HG03520 (cell line): Measurements from ENCODE around the gene PJA1.

Experiments used
- ATAC-seq: cut with Tn5 transposase; IDR thresholded peaks from one replicate; pipeline ENCODE4 v1.9.1; 2021; ENCODE audit warnings: mild to moderate bottlenecking, moderate library complexity; ENCODE audit not compliant: unreplicated experiment

The PJA1 gene

GRCh38 chrX:69170319-69170718, 5.1 kb upstream of the PJA1 start:
- no peak for ATAC-seq

GRCh38 chrX:69163936-69164741, 1.1 kb downstream of the PJA1 start:
- peak; percentile 45 for ATAC-seq

DNA sequence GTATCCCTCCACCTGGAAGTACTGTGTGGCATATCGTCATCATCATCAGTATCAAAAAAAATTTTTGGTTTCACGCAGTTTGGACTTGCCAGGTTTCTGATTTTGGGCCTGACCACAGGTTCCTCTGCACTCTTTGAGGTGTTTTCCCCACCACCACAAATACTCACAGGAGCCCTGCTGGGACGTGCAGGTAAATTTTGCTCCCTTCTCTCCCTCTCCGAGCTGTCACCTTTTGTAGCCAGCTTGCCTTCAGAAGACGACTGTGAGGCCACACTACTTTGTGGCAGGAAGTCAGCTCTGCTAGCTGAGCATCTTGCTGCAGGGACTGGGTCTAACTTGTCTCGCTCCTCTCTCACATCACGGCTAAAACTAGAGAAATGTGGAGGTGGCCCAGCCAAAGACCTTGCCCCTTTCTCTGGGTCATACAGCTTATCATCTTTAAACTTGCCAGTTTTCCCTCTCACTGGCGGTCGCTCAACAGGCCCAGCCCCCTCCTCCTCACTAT, 2.8 kb downstream of the PJA1 start:
- ATAC-seq, result no peak

- no peak for ATAC-seq
Observed at GRCh38 chrX:69161786-69162349, 3.4 kb downstream of the PJA1 start.

DNA sequence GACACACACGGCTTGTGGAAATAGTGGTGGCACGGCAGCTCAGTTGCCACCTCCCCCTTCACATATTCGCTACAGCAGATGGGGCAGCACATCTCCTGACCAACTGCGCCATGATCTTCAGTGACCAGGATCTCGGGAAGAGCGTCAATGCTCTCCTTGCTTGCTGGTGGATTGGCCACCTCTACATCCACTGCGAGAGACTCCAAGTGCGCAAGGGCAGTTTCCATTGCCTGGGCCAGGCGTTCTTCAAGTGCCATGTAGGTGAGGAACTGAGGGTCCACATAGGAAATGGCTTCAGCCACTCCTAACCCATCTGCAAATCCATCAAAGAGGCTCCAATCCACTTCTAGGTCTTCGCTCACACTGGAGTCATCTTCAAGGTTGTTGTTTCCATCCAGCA, 3.9 kb downstream of the PJA1 start:
- ATAC-seq, result no peak

DNA sequence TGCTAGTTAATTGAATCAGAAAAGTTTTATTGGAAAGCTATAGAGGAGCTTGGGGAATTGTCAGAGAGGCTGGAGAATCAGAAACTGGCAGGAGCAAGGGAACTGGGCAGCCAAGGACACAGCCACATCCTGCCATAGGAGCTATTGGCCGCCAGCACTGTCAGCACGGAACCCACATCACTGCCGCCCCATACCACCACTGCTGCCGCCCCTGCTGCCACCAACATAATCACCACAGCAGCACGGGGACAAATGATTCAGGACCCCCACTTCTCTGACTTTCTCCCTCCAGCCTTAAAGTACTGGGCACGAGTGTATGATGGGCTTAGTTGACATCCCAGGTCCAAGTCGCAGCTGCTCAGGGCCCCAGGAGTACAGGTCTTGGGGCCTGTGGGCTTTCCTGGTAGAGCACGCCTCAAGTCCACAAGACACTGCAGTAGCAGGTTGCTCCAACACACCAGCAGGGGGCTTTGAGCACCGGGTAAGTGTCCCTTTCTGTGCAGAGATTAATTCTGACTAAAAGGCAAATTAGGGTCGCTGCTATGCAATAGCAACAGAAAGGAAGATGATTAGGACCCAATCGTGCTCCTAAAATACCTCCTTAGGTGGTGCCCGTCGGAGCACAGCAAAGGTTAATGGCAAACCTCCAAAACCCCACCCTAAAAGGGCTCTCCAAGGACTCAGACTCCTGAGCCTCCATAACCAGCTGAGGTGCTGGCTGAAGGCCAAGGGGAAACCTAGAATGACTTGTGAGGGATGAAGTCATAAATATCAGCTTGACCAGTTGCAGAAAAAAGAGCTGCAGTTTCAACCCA, 6.9 kb downstream of the PJA1 start:
- peak; percentile 82 for ATAC-seq

DNA sequence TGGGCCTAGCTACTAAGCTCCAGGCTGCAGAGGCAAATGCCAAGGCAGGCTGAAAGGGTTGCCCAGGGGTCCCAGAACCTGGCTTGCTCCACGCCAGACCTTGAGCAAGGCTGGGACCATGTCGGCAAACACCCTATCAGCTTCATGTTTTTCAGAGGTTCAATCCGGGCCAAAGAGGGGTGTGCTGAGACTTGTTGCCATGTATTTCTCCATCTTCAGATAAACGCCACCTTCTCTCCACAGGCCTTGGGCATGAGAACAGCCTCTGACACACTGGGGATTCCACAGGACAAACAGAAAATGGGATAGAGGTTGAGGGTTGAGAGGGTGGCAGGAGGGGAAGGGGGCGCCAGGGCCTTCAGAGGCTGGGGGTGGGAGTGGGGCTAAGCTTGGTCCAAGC, 8.6 kb downstream of the PJA1 start:
- ATAC-seq, result no peak

- ATAC-seq, result no peak
Observed at GRCh38 chrX:69155786-69156520, 9.3 kb downstream of the PJA1 start.

DNA sequence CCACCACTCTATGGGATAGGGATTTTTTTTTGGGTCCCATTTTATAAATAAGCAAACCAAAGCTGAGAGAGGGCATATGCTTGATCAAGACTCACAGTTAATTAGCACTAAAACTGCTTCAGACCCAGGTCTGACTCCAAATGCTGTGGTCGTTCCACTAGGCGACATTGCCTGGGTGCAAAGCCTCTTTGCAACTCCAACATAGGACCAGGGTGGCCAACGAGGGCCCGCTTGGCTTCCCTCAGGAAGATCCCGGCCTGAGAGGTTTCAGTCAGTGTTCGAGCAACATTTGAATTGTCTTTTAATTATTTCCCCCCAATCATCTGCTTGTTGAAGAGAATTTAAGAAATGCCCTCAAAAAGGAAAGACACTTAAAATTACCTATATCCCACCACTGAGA, 11.2 kb downstream of the PJA1 start:
- no peak for ATAC-seq

- no peak for ATAC-seq
Observed at GRCh38 chrX:69153060-69153730, 12.1 kb downstream of the PJA1 start.

DNA sequence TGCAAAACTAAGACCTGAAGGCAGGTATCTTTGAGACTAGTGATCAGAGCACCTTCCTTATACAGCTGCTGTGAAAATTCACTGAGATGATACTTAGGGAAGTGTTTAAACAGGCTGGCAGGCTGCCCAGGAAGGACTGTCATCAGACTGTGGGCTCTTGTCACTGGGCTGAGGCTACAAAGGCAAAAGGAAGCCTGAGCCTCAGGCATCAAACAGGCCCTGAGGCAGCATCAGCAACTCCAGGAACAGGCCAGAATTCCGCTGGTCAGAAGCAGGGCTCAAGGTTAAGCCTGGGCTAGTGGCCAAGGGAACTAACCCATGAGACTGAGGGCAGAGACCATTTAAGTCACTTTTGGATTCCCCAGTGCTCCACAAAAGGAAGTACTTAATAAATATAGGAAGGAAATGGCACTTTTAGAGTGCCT, 12.8 kb downstream of the PJA1 start:
- no peak for ATAC-seq

DNA sequence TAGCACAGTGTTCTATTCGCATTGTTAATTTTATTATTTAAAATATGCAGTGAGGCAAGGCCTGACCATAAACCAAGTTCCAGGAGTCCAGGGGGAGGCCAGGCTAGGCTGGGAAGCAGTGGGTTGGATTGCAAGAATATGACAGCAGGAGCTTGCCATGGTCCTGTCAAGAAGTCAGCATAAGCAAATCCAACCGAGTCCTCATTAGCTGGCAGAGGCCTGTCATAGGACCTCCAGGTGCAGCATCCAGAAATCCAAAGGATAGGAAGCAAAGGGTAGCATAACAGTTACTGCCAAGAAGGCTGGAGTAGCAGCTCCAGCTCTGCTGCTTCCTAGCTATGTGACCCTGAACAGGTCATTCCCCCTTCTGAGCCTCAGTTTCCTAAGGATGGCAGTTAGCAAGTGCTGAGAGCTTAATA, 13.4 kb downstream of the PJA1 start:
- no peak for ATAC-seq

DNA sequence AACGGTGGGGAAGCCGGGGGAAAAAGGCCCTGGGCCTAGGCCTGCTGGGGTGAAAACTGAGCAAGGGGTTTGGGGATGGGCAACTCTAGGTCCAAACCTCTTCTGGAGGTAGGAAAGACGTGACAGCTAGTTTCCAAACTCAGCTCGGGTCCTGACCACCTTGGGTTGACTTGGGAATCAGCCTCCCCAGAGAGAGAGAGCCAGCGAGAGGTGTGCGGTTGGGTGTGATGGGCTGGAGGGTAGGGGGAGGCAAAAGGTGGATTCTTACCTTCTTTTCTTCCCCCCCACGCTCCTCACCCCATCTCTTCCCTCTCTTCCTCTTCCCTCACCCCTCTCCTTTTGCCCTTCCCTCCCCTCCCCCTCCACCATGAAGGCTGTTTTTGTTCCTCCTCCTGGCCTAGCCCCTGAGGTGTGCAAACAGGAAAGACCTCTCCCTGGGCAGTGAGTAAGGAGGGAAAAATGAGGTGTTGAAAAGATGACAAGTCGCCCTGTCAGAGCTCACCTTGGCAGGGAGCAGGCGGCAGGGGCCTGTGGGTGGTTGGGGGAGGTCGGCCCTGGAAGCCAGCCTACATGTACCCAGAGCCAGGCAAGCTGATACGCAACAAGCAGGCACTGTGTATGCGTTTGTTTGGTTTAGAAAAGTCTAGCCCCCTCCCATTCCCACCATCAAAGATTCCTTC, 14.8 kb downstream of the PJA1 start:
- no peak for ATAC-seq

DNA sequence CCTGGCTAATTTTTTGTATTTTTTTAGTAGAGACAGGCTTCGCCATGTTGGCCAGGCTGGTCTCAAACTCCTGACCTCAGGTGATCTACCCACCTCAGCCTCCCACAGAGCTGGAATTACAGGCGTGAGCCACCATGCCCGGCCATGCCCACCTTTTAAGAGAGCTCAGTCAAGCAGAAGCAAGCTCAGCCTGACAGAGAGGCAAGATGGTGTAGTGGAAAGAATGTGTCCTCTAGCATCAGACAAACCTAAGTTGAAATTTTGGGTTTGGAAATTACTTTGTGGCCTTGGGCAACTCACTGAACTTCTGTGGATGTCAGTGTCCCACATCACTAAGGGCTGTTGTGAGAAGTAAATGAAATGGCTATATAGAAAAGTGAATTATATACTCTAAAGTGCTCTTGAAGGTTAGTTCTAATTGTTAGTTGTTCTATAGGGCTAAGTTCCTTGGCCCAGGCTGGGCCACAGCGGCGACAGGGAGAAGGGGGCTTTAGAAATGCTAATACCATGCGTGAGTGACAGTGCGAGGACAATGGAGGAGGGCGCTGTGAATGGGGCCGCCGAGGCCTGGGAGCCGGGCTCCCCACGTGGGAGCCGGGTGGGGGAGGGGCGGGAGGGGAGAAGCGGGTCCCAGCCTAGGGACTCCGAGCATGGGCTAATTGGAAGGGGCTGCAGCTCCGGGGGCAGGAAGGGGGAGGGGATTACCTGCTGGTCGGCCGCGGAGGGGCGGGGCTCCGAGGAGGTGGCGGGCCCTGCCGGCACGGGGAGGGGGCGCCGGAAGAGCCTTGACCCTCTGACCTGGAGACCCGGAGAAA, 15.6 kb downstream of the PJA1 start:
- ATAC-seq, result no peak

DNA sequence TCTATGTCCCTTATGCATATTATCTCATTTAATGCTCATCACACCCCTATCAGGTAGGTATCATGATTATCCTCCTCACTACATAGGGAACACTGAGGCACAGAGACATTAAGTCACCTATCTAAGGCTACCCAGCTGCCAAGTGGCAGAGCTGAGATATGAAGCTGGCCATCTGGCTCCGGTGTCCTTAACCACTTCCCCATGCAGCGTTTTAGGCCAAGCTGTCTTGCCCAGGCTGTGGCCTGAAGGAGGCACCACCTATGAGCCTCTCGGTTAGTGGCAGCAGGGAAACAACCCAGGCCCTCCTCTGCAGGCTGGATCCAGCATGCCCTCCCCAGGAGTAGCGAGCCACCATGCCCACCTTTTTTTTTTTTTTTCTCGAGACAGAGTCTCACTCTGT, 16.3 kb downstream of the PJA1 start:
- ATAC-seq, result no peak

GRCh38 chrX:69146739-69147138, 18.5 kb downstream of the PJA1 start:
- no peak for ATAC-seq

- no peak for ATAC-seq
Observed at GRCh38 chrX:69145714-69146113, 19.5 kb downstream of the PJA1 start.

DNA sequence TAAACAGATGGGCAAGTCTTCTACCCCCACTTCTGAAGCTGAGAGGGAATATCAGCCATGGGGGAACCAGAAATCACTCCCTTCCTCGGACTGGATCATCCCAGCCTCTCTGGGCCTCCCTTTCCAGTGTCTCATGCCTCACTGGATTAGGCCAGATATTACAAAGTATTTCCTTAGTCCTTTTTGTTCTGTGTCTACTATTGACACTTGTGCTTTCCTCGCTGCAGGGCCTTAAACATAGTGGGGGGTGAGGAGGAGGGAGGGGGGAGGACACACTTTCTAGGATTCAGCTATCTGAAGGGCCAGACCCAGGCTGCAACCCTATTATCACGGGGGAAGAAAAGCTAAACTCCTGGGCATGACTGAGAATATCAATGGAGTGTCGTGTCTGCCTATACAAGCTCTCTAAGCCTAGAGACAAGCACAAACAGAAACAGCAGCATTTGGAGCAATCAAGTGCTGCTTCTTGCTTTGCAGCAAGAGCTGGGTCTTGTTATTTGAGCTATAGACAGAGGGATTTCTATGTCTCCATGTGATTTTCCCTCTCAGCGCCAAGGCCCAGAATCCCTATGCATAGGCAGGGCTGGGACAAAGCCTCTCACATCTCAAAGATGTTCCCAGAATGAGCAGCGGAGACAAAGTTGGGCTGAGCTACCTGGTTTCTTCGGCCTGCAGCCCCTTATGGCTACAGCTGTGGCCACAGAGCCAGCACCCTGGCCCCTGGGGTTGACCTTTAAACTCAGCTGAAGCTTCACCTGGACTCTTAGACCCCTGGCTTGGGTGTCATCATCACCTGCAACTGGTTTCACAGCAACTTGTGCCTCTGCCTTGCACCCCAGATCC, 20.2 kb downstream of the PJA1 start:
- no peak for ATAC-seq
